Esophagus (tissue), 2 donors: ENCODE measurements around the gene INTS6. TPM values are rescaled to one million over a fixed set of nuclear protein-coding genes. Genes with fewer than 3 reads are reported as not detected.

Source experiments
- H3K27ac ChIP-seq, 2 donors: one replicate each; pipeline ENCODE4 v1.5.1; 2013; ENCODE audit warnings: low read depth in 2 of 2, mild to moderate bottlenecking in 2 of 2, inconsistent platforms in 1 of 2, low read length in 1 of 2, moderate library complexity in 1 of 2
- H3K27me3 ChIP-seq, 2 donors: one replicate each; pipeline ENCODE4 v1.6.1; 2013; ENCODE audit warnings: low read length in 2 of 2, control low read depth in 1 of 2, mild to moderate bottlenecking in 1 of 2; ENCODE audit not compliant: insufficient read depth in 2 of 2, control insufficient read depth in 1 of 2
- H3K36me3 ChIP-seq, 2 donors: one replicate each; pipeline ENCODE4 v1.6.1; 2013; ENCODE audit warnings: low read length in 1 of 2; ENCODE audit not compliant: control insufficient read depth in 2 of 2, insufficient read depth in 2 of 2
- H3K4me1 ChIP-seq, 2 donors: one replicate each; pipeline ENCODE4 v1.6.1; 2013; ENCODE audit warnings: low read length in 1 of 2; ENCODE audit not compliant: control insufficient read depth in 2 of 2, insufficient read depth in 2 of 2
- H3K4me3 ChIP-seq, 2 donors: one replicate each; pipeline ENCODE4 v1.5.1; 2013; ENCODE audit warnings: low read length in 2 of 2, mild to moderate bottlenecking in 2 of 2, low read depth in 1 of 2, moderate library complexity in 1 of 2
- H3K9me3 ChIP-seq, 2 donors: one replicate each; pipeline ENCODE4 v1.6.1; 2013; ENCODE audit warnings: mild to moderate bottlenecking in 2 of 2, low read depth in 1 of 2, low read length in 1 of 2, moderate library complexity in 1 of 2; ENCODE audit not compliant: control insufficient read depth in 2 of 2, insufficient read depth in 1 of 2
- WGBS, 2 donors: extraction: QIAGEN DNeasy Blood & Tissue Kit; methylation state at CpG; one replicate each; pipeline ENCODE4 v1.1.7; 2013; 5-methylcytosine and 5-hydroxymethylcytosine counted together
- polyA plus RNA-seq, 2 donors: library from polyadenylated mRNA; stranded (reverse); fragments of 200-250 nt; gene quantifications; one replicate each; pipeline ENCODE4 v1.2.3, GENCODE V29; 2013
- donor health status: healthy with polysubstance abuse.
- donor health status: Bipolar disorder and iron deficiency.

INTS6 gene
- polyA plus RNA-seq, 2 donors = 9.6 to 11.5 TPM

DNA sequence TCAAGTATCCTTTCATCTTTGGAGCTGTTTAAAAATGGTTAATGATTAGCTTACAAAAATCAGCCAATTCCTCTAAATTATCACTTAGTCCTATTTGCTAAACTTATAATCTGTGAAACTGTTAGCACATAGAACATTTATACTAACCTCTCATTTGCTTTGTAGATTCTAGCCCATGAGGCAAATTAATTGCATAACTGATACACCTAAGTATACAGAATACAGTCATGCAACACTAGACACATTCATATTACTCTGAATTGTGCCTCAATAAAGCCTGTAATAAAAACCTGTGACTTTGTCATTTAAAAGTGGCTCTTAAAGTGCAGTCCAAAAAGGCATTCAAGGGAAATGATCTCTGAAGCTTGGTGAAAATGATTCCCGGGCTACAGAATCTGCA, 92.3 kb downstream of the INTS6 start:
- Histone ChIP-seq H3K27me3 (no peaks in the 10 kb centered on the region), H3K9me3 (no peaks in the 10 kb centered on the region), H3K27ac (no peak overlapping the region), H3K4me3 (no peak overlapping the region), H3K36me3 (peaks cover 0 to 4% of the 10 kb centered on the region in 2 donors), H3K4me1 (no peaks in the 10 kb centered on the region)
- WGBS, 2 donors = 83 to 92% methylated on average over 1 of the region's 1 CpG

DNA sequence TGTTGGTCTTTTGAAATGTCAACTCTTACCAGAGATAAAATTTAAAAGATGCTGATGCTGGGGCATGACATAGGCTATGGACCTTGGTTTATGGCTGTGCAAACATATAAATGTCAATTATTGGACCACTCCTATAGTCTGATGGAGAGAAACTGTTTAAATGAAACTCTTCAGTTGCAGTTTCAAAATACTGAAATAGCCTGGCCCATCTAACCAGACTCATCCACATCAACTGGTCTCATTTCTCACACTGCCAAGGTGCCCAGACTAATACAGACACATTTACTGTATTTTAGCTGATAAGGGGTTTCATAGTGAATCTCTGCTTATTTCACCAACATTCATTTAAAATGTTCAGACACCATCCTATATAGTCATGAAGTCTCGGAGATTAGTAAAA, 93.5 kb downstream of the INTS6 start:
- Histone ChIP-seq H3K36me3 (peaks cover 0 to under 1% of the 10 kb centered on the region in 2 donors), H3K4me1 (no peaks in the 10 kb centered on the region), H3K27me3 (no peaks in the 10 kb centered on the region), H3K9me3 (no peaks in the 10 kb centered on the region), H3K4me3 (no peak overlapping the region), H3K27ac (no peak overlapping the region)
- 93 to 96% methylated on average over 1 of the region's 1 CpG for WGBS, 2 donors

DNA sequence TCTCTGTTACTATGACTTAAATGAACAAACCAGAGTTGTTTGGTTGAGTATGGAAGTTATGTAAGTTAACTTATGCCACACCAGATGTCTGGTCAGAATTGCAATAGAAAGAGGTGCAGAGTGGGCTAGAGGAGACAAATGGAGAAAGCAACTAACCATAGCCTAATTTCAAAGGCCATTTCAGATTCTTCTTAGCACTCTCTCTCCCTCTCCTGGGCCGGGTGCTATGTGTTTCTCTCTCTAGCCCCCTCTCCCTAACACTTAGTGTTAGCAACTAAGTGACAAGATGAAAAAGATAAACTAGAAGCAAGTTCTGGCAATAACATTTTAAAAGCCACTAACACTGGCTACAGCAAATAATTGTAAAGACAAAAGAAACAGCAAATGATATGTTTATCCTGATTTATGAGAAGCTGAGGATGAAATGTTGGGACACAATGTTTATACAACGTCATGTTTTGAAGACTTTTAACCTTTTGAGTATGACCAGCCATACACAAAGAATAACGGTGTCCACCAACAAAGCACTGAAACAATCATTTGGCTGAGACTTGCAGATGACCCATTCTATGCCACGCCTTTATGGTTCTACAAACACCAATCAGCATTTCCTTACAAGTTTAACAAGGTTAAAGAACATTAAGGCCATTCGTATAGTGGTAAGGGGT, 94.8 kb downstream of the INTS6 start:
- Histone ChIP-seq H3K27me3 (no peaks in the 10 kb centered on the region), H3K27ac (no peak overlapping the region), H3K9me3 (no peaks in the 10 kb centered on the region), H3K36me3 (no peaks in the 10 kb centered on the region), H3K4me1 (no peaks in the 10 kb centered on the region), H3K4me3 (no peak overlapping the region)
- 68 to 77% methylated on average over 5 of the region's 5 CpGs for WGBS, 2 donors

DNA sequence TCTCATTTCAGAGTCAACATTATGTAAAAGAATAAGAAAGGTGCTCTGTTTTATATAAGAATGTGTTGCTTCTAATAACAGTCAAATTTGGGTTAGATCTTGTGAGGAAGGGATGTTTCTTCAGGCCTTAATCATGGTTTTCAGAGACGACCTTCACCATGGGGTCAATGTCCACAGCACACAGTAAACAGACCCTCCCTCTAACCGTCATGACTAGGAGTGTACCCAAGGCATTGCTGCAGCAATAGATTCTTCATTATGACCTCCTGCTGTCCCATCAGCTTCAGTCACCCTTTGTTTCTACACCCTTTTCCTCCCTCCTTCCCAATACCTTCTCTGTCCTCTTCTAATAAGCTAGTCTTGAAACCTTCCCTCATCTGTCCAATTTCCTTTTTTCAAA, 97.6 kb downstream of the INTS6 start:
- Histone ChIP-seq H3K4me1 (no peaks in the 10 kb centered on the region), H3K27me3 (no peaks in the 10 kb centered on the region), H3K36me3 (no peaks in the 10 kb centered on the region), H3K27ac (no peak overlapping the region), H3K9me3 (no peaks in the 10 kb centered on the region), H3K4me3 (no peak overlapping the region)
- WGBS, 2 donors = 51 to 71% methylated on average over 2 of the region's 2 CpGs

DNA sequence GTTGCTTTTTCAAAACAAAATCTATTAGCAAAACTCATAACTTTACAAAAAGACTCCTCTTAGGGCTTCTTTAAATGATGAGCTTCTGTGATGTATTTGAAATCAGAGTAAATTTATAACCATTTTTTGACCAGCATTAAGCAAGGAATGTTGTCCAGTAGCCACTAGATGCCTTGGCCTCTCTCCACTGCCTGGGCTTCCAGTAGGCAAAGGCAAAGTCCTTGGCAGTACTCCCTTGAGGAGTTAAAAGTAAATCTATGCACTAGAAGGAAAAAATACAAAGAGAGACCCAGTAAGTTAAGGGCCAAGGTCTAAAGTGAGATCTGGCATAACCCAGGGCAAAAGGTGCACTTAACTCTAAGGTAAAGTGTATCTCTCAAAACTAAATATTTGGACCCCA, 103.8 kb downstream of the INTS6 start:
- no peak overlapping the region for H3K27ac ChIP-seq
- H3K27me3 ChIP-seq = no peaks in the 10 kb centered on the region
- no peaks in the 10 kb centered on the region for H3K4me1 ChIP-seq
- no peaks in the 10 kb centered on the region for H3K9me3 ChIP-seq
- no peaks in the 10 kb centered on the region for H3K36me3 ChIP-seq
- no peak overlapping the region for H3K4me3 ChIP-seq

DNA sequence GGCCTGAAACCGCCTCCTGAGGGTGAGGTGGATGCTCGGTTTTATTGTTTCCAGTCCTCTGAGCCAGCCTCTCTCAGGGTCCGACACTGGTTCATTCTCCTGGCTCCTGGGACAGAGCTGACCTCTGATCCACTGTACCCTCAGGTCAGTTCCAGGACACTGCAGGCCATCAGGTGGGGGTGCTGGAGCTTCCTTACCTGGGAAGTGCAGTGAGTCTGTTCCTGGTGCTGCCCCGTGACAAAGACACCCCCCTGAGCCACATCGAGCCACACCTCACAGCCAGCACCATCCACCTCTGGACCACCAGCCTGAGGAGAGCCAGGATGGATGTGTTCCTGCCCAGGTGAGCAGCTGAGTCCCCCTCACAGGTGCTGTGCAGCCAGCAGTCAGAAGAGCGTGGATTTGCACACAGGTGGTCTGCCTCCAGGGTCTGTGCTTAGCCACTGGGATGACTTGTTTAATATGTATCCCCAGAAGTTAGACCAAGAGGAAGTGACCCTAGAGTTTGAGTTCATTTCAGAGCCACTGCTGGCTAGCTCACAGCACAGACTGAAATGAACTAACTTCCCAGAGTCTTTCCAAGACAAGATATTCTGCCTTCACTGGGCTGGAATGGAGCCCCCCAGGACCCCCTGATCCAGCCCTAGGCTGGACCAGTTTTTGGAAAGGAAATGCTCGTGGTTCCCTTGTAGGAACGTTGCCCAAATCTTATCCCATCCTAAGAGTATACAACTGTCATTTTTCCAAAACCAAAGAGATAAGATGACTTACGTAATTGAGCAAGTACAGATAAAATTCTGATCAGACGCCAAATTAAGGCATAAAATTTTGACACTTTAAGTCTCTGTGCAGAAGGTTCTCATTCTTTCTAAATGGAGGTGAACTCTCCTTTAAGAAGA, 104.5 kb downstream of the INTS6 start:
- Histone ChIP-seq H3K4me3 (no peak overlapping the region), H3K27ac (no peak overlapping the region), H3K4me1 (no peaks in the 10 kb centered on the region), H3K36me3 (no peaks in the 10 kb centered on the region), H3K27me3 (no peaks in the 10 kb centered on the region), H3K9me3 (no peaks in the 10 kb centered on the region)
- WGBS, 2 donors = 78 to 79% methylated on average over 10 of the region's 10 CpGs

DNA sequence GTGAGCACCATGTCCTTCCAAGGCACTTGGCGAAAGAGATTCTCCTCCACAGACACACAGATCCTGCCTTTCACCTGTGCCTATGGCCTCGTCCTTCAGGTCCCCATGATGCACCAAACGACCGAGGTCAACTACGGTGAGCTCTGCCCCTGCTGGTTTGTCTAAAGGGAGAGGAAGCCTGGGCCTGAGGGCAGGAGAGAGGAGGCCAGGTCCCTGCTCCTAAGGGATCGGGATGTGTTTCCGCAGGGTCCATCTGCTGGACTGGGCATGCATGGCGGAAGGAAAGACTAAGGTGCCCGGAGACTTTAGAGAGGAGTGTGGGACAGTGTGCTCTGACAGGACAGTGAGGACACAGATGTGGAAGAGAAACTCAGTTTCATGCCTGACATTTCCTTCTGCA, 105.7 kb downstream of the INTS6 start:
- no peaks in the 10 kb centered on the region for H3K36me3 ChIP-seq
- H3K27ac ChIP-seq = no peak overlapping the region
- no peaks in the 10 kb centered on the region for H3K9me3 ChIP-seq
- H3K27me3 ChIP-seq = no peaks in the 10 kb centered on the region
- H3K4me3 ChIP-seq = no peak overlapping the region
- H3K4me1 ChIP-seq = no peaks in the 10 kb centered on the region
- 82 to 84% methylated on average over 9 of the region's 9 CpGs for WGBS, 2 donors

DNA sequence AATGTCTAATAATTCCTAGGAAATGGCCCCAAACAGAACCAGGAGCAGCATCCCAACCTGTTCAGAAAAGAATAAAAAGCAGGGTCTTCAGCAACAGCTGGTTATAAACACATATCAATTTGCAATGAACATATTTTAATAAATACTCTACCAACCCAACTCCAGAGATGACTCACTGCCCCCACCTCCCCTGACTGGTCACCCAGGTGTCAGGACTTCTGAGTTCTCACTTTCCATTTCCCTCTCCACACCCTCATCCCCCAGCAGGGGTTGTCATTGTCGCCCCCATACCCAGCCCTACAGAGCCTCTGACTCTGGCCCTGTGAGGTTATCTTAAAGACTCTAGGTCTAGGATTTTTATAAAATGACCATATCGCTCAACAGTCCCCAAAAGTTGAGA, 106.4 kb downstream of the INTS6 start:
- no peak overlapping the region for H3K27ac ChIP-seq
- H3K4me1 ChIP-seq = no peaks in the 10 kb centered on the region
- no peaks in the 10 kb centered on the region for H3K9me3 ChIP-seq
- H3K27me3 ChIP-seq = no peaks in the 10 kb centered on the region
- H3K4me3 ChIP-seq = no peak overlapping the region
- H3K36me3 ChIP-seq = no peaks in the 10 kb centered on the region
- 84 to 89% methylated on average over 2 of the region's 2 CpGs for WGBS, 2 donors

DNA sequence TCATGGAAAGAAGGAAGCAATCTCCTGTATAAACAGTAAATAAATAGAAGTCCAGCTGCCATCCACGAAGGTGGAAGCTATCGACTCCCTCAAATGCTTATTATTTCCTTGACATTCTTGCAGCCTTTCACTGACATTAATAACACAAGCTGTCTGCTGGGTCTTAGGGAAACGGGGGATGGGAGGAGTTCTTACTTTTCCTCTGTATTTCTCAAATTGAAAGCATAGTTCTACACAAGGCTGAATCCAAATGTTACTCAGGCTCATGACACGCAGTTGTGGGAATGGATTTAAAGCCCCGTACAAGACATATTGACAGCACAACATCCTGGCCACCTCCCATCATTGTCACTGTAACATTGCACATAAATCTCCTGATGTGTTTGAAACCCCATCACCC, 109.4 kb downstream of the INTS6 start:
- Histone ChIP-seq H3K4me1 (no peaks in the 10 kb centered on the region), H3K27me3 (no peaks in the 10 kb centered on the region), H3K27ac (no peak overlapping the region), H3K4me3 (no peak overlapping the region), H3K36me3 (no peaks in the 10 kb centered on the region), H3K9me3 (no peaks in the 10 kb centered on the region)
- whole genome bisulfite sequencing, 2 donors = 66 to 72% methylated on average over 5 of the region's 5 CpGs

DNA sequence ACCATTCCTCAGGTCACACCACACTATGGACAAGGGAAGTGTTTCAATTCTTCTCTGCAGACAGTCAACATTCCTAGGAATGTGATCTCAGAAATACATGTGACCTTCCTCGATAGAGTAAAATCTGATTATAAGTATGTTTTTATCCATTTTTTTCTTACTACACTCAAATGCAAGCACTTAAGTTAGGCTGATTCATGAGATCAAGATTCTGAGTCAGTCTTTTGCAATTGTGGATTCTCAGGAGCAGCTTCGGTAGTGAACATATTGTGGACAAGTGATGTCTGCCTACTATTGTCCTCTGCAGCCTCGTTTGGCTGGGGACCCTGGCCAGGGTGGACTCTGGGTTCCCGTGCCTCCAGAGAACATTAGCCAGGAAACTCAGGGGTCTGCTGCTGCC, 110.1 kb downstream of the INTS6 start:
- H3K27ac ChIP-seq = no peak overlapping the region
- H3K36me3 ChIP-seq = no peaks in the 10 kb centered on the region
- H3K9me3 ChIP-seq = no peaks in the 10 kb centered on the region
- H3K4me3 ChIP-seq = no peak overlapping the region
- 74 to 75% methylated on average over 4 of the region's 4 CpGs for WGBS, 2 donors
- H3K27me3 ChIP-seq = no peaks in the 10 kb centered on the region
- no peaks in the 10 kb centered on the region for H3K4me1 ChIP-seq
